Ascending aorta (tissue), 2 donors: ENCODE measurements around the gene RAF1. TPM values are rescaled to one million over a fixed set of nuclear protein-coding genes. Genes with fewer than 3 reads are reported as not detected.
"Not testable (repeated sequence)": the region's sequence is repeated elsewhere in the genome, so short reads cannot be mapped to it uniquely, and the experiment has no call there.

Experiments used
- DNase-seq, 2 donors: peaks; one replicate each; pipeline ENCODE4 v3.0.0-alpha.2; 2019; ENCODE audit warnings: low spot score in 2 of 2
- H3K27ac ChIP-seq, 2 donors: fragments of 200-600 bp; sonication (generic); one replicate each; pipeline ENCODE4 v1.5.1; 2016 to 2017; ENCODE audit warnings: mild to moderate bottlenecking in 1 of 2
- H3K27me3 ChIP-seq: fragments of 200-600 bp; sonication (generic); one replicate; pipeline ENCODE4 v1.5.1; 2017
- H3K36me3 ChIP-seq, 2 donors: fragments of 200-600 bp; sonication (generic); one replicate each; pipeline ENCODE4 v1.5.1; 2016
- H3K4me1 ChIP-seq, 2 donors: fragments of 200-600 bp; sonication (generic); one replicate each; pipeline ENCODE4 v1.5.1; 2016 to 2017; ENCODE audit warnings: mild to moderate bottlenecking in 1 of 2
- H3K4me3 ChIP-seq, 2 donors: fragments of 200-600 bp; sonication (generic); one replicate each; pipeline ENCODE4 v1.5.1; 2016 to 2017; ENCODE audit warnings: mild to moderate bottlenecking in 1 of 2
- H3K9me3 ChIP-seq, 2 donors: fragments of 200-600 bp; sonication (generic); one replicate each; pipeline ENCODE4 v1.5.1; 2016
- CTCF ChIP-seq, 3 experiments: fragments of 200-600 bp in 2 of 3; fragments of 450-650 bp in 1 of 3; sonication (generic) in 2 of 3; IDR thresholded peaks; one replicate each; pipeline ENCODE4 v1.5.1; 2016 to 2019; ENCODE audit warnings: antibody characterized with exemption in 3 of 3, mild to moderate bottlenecking in 1 of 3, moderate library complexity in 1 of 3
- intact Hi-C: fragments of 100-400 bp; cut with DNase I; formaldehyde crosslinking; loops from one replicate; pipeline ENCODE4 v1.15.1; 2023
- total RNA-seq: library from RNA; depleted of rRNA; stranded (reverse); fragments of >200 nt; gene quantifications from one replicate; pipeline ENCODE4 v1.1.0, GENCODE V29; 2016

RAF1 gene
- total RNA-seq, 1 donor from 2014 or later: 103 TPM

- peak in 1 of 2 donors; percentile 76 for DNase-seq
- TF ChIP-seq CTCF (IDR thresholded peaks at IDR 0.05): peak; percentile 25 to 56 (median 45)
- Histone ChIP-seq H3K27ac (no peak overlapping the region), H3K27me3 (no peaks in the 10 kb centered on the region), H3K36me3 (no peaks in the 10 kb centered on the region), H3K9me3 (no peaks in the 10 kb centered on the region), H3K4me1 (peaks cover 0 to 2% of the 10 kb centered on the region in 2 donors), H3K4me3 (no peak overlapping the region)
- intact Hi-C loops: loop anchor here (5.0 kb wide), 1 partner anchor 106 kb away; no protein-coding TSS in a partner anchor
Observed at GRCh38 chr3:12706504-12707253, 42.8 kb upstream of the RAF1 start.

- intact Hi-C loops: loop anchor here (5.0 kb wide), 1 partner anchor 106 kb away; no protein-coding TSS in a partner anchor
Observed at GRCh38 chr3:12705981-12706380, 42.1 kb upstream of the RAF1 start.

GRCh38 chr3:12705374-12705926 lies 41.5 kb upstream of the RAF1 start:
- Histone ChIP-seq H3K36me3 (no peaks in the 10 kb centered on the region), H3K27ac (no peak overlapping the region), H3K4me1 (peaks cover 0 to 2% of the 10 kb centered on the region in 2 donors), H3K4me3 (no peak overlapping the region), H3K9me3 (no peaks in the 10 kb centered on the region), H3K27me3 (no peaks in the 10 kb centered on the region)
- intact Hi-C loops: loop anchor here (5.0 kb wide), 1 partner anchor 107 kb away; no protein-coding TSS in a partner anchor
- TF ChIP-seq CTCF (IDR thresholded peaks at IDR 0.05): no peak
- no peak for DNase-seq

More at GRCh38 chr3:12705981-12706380, 42.1 kb upstream of the RAF1 start:
- H3K27ac ChIP-seq: no peak overlapping the region
- no peak for DNase-seq
- no peak overlapping the region for H3K4me3 ChIP-seq
- no peaks in the 10 kb centered on the region for H3K9me3 ChIP-seq
- peaks cover 0 to 2% of the 10 kb centered on the region in 2 donors for H3K4me1 ChIP-seq
- no peaks in the 10 kb centered on the region for H3K36me3 ChIP-seq
- TF ChIP-seq CTCF (IDR thresholded peaks at IDR 0.05): no peak
- H3K27me3 ChIP-seq: no peaks in the 10 kb centered on the region

GRCh38 chr3:12702501-12702900 lies 38.6 kb upstream of the RAF1 start:
- intact Hi-C loops: no loop called here
- TF ChIP-seq CTCF (IDR thresholded peaks at IDR 0.05): no peak
- Histone ChIP-seq H3K4me3 (no peak overlapping the region), H3K27ac (no peak overlapping the region), H3K9me3 (no peaks in the 10 kb centered on the region), H3K4me1 (no peaks in the 10 kb centered on the region), H3K27me3 (no peaks in the 10 kb centered on the region), H3K36me3 (no peaks in the 10 kb centered on the region)
- DNase-seq: no peak

- DNase-seq, H3K27ac ChIP-seq, H3K36me3 ChIP-seq, H3K9me3 ChIP-seq, H3K27me3 ChIP-seq, H3K4me1 ChIP-seq, intact Hi-C loops, H3K4me3 ChIP-seq: not testable (repeated sequence)
Observed at GRCh38 chr3:12701601-12702000, 37.7 kb upstream of the RAF1 start.

GRCh38 chr3:12700800-12701199 lies 36.9 kb upstream of the RAF1 start:
- intact Hi-C loops: no loop called here
- TF ChIP-seq CTCF (IDR thresholded peaks at IDR 0.05): no peak
- DNase-seq: no peak
- Histone ChIP-seq H3K9me3 (no peaks in the 10 kb centered on the region), H3K4me3 (no peak overlapping the region), H3K27ac (no peak overlapping the region), H3K36me3 (no peaks in the 10 kb centered on the region), H3K27me3 (no peaks in the 10 kb centered on the region), H3K4me1 (no peaks in the 10 kb centered on the region)
